Tibial nerve (tissue), 4 donors: ENCODE measurements around the gene SKAP1.

Experiments
- EP300 ChIP-seq, 2 donors: sonication (generic); formaldehyde crosslinking; IDR thresholded peaks; one replicate each; pipeline ENCODE4 v1.6.1; 2017; ENCODE audit warnings: antibody characterized with exemption in 2 of 2, mild to moderate bottlenecking in 1 of 2
- POLR2A ChIP-seq, 2 donors: fragments of 450-650 bp; IDR thresholded peaks; one replicate each; pipeline ENCODE4 v1.6.1; 2017; ENCODE audit warnings: antibody characterized with exemption in 2 of 2, mild to moderate bottlenecking in 2 of 2, moderate library complexity in 2 of 2
- TF ChIP-seq, protein P1 (sequence below), 5 experiments: fragments of 200-600 bp in 3 of 5; fragments of 450-650 bp in 2 of 5; sonication (generic) in 3 of 5; IDR thresholded peaks; one replicate each; pipeline ENCODE4 v1.5.1; 2016 to 2019; ENCODE audit warnings: antibody characterized with exemption in 5 of 5, mild to moderate bottlenecking in 3 of 5, moderate library complexity in 2 of 5

GRCh38 chr17:48175692-48176470, 254.1 kb downstream of the SKAP1 start:
- TF ChIP-seq, protein P1, sequence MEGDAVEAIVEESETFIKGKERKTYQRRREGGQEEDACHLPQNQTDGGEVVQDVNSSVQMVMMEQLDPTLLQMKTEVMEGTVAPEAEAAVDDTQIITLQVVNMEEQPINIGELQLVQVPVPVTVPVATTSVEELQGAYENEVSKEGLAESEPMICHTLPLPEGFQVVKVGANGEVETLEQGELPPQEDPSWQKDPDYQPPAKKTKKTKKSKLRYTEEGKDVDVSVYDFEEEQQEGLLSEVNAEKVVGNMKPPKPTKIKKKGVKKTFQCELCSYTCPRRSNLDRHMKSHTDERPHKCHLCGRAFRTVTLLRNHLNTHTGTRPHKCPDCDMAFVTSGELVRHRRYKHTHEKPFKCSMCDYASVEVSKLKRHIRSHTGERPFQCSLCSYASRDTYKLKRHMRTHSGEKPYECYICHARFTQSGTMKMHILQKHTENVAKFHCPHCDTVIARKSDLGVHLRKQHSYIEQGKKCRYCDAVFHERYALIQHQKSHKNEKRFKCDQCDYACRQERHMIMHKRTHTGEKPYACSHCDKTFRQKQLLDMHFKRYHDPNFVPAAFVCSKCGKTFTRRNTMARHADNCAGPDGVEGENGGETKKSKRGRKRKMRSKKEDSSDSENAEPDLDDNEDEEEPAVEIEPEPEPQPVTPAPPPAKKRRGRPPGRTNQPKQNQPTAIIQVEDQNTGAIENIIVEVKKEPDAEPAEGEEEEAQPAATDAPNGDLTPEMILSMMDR (IDR thresholded peaks at IDR 0.05) = no peak
- no peak for TF ChIP-seq POLR2A (IDR thresholded peaks at IDR 0.05)
- no peak for TF ChIP-seq EP300 (IDR thresholded peaks at IDR 0.05)
